HG02840 (cell line): ENCODE measurements around the gene MAP7D1.
"Not testable (repeated sequence)": the region's sequence is repeated elsewhere in the genome, so short reads cannot be mapped to it uniquely, and the experiment has no call there.

Source experiments
- ATAC-seq: cut with Tn5 transposase; IDR thresholded peaks from one replicate; pipeline ENCODE4 v1.9.1; 2021; ENCODE audit warnings: mild to moderate bottlenecking, moderate library complexity, moderate number of reproducible peaks; ENCODE audit not compliant: unreplicated experiment, low FRiP score

Gene MAP7D1

DNA sequence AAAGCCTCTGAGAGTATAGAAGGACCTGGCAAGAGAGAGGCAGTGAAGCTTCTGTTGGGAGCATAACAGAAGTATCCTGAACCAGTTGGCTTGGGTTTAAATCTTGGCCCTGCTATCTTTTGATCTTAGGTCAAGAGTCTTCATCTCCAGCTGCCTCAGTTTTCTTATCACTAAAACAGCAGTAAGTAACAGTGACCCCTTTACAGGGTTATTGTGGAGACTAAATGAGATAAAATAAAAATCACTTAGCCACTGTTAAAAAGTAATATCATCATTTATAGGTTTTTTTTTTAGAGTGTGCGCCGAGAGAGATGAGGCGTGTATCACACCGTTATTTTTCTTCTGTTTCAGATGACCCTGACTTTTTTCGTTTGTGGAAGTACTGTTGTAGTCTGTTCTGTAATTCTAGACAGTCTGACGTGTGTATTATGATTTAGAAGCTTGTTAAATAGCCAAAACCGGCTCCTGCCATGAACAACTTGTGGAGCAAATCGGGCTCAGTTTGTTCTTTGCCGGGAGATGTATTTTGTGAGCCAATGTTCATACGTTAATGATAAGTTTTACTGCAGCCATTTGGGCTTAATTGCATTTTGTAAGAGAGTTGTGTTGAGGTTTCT is 69.4 kb downstream of the MAP7D1 start:
- no peak for ATAC-seq

DNA sequence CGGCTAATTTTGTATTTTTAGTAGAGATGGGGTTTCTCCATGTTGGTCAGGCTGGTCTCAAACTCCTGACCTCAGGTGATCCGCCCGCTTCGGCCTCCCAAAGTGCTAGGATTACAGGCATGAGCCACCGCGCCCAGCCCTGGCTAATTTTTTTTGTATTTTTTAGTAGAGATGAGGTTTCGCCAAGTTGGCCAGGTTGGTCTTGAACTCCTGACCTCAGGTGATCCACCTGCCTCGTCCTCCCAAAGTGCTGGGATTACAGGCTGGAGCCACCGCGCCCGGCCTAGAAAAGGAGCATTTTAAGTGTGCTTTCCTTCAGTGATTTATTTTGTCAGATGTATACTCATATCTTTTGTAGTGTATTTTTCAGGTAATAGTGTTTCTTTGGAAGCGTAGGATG is 74.3 kb downstream of the MAP7D1 start:
- not testable (repeated sequence) for ATAC-seq
